Gastrocnemius medialis (tissue), 4 donors: ENCODE measurements around the gene PAK5.

Experiments
- POLR2A ChIP-seq, 2 donors: fragments of 450-650 bp; IDR thresholded peaks; one replicate each; pipeline ENCODE4 v1.6.1; 2017; ENCODE audit warnings: antibody characterized with exemption in 2 of 2, mild to moderate bottlenecking in 2 of 2, moderate library complexity in 2 of 2
- TF ChIP-seq, protein P1 (sequence below), 5 experiments: fragments of 450-650 bp in 3 of 5; fragments of 200-600 bp in 2 of 5; sonication (generic) in 2 of 5; IDR thresholded peaks in 4 of 5; conservative IDR thresholded peaks in 1 of 5; 1 replicate in 4 of 5; 2 replicates in 1 of 5; pipeline ENCODE4 v1.5.1; 2016 to 2019; ENCODE audit warnings: antibody characterized with exemption in 5 of 5, mild to moderate bottlenecking in 3 of 5, moderate library complexity in 3 of 5

DNA sequence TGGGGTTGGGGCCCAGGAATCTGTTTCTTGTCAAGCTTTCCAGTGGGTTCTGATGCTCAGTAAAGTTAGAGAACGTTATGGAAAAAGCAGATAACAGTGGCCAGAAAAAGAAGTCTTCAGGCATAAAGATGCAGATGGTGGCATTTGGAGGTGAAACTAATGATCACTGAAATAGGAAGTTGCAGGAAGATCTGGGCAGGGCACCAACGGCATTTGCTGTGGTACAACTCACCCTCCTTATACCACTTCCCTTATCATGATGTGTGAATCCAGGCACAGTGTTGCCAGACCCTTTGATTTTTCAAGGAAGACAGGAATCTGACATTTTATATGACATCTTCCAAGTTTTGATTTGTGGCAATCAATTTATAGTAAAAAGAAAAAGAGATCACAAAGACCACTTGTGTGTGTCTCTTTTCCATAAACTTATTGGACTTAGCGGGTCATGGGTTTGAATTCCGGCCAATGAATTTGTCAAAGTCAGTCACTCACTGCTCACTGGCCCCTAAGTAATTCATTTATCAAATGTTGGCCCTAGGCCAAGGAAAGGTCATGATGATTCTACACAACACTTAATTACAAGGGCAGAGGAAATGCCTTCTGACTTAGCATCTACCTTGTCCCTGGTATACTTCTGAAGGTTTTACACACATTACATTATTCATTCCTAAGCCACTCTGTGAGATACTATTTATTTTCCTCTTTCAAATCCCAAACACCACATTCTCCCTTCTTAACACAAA lies 286.9 kb downstream of the PAK5 start:
- no peak for TF ChIP-seq POLR2A (IDR thresholded peaks at IDR 0.05)
- TF ChIP-seq, protein P1, sequence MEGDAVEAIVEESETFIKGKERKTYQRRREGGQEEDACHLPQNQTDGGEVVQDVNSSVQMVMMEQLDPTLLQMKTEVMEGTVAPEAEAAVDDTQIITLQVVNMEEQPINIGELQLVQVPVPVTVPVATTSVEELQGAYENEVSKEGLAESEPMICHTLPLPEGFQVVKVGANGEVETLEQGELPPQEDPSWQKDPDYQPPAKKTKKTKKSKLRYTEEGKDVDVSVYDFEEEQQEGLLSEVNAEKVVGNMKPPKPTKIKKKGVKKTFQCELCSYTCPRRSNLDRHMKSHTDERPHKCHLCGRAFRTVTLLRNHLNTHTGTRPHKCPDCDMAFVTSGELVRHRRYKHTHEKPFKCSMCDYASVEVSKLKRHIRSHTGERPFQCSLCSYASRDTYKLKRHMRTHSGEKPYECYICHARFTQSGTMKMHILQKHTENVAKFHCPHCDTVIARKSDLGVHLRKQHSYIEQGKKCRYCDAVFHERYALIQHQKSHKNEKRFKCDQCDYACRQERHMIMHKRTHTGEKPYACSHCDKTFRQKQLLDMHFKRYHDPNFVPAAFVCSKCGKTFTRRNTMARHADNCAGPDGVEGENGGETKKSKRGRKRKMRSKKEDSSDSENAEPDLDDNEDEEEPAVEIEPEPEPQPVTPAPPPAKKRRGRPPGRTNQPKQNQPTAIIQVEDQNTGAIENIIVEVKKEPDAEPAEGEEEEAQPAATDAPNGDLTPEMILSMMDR (IDR thresholded peaks at IDR 0.05 in 4 of 5, conservative IDR thresholded peaks at IDR 0.05 in 1 of 5), result no peak
